HL-60 (cell line): ENCODE data around the gene NDUFAF8.

Experiments used
- DNase-seq, 2 experiments: peaks; one replicate each; pipeline ENCODE4 v3.0.0-alpha.2; 2010 to 2020; ENCODE audit warnings: low read depth in 1 of 2, low spot score in 1 of 2
- H3K27ac ChIP-seq: fragments of 250-450 bp; sonication (Bioruptor Pico); replicated peaks from 2 replicates; pipeline ENCODE4 v1.5.1; 2020; ENCODE audit warnings: mild to moderate bottlenecking, moderate library complexity
- H3K27me3 ChIP-seq: fragments of 250-450 bp; sonication (Bioruptor Pico); 2 replicates; pipeline ENCODE4 v1.5.1; 2021; ENCODE audit warnings: mild to moderate bottlenecking, moderate library complexity; ENCODE audit not compliant: insufficient read depth, poor library complexity, severe bottlenecking
- H3K4me3 ChIP-seq: replicated peaks from 2 replicates; pipeline ENCODE4 v1.5.1; 2011; ENCODE audit warnings: mild to moderate bottlenecking, control low read depth, low read length; ENCODE audit not compliant: insufficient read depth
- CTCF ChIP-seq: IDR thresholded peaks from one replicate; pipeline ENCODE4 v1.5.1; 2011; ENCODE audit warnings: low read length, control low read depth, inconsistent platforms; ENCODE audit not compliant: insufficient read depth
- GABPA ChIP-seq: IDR thresholded peaks from 2 replicates; pipeline ENCODE4 v1.6.1; 2012; ENCODE audit warnings: low read depth
- POLR2AphosphoS5 ChIP-seq: IDR thresholded peaks from 2 replicates; pipeline ENCODE4 v1.6.1; 2012; ENCODE audit warnings: low read depth
- REST ChIP-seq: IDR thresholded peaks from 2 replicates; pipeline ENCODE4 v1.6.1; 2012; ENCODE audit warnings: low read depth; ENCODE audit not compliant: insufficient replicate concordance
- SPI1 ChIP-seq: IDR thresholded peaks from 2 replicates; pipeline ENCODE4 v1.6.1; 2012; ENCODE audit warnings: low read depth, mild to moderate bottlenecking, borderline replicate concordance

The NDUFAF8 gene

GRCh38 chr17:81194941-81195901 lies 43.9 kb upstream of the NDUFAF8 start:
- TF ChIP-seq POLR2AphosphoS5 (no peak), GABPA (no peak), SPI1 (no peak), REST (no peak), CTCF (no peak)
- no peak for DNase-seq
- Histone ChIP-seq H3K4me3 (no peak overlapping the region), H3K27me3 (no peaks in the 10 kb centered on the region), H3K27ac (no peak overlapping the region)

- no peak overlapping the region for H3K4me3 ChIP-seq
- TF ChIP-seq SPI1 (no peak), REST (no peak), GABPA (no peak), CTCF (no peak), POLR2AphosphoS5 (no peak)
- H3K27ac ChIP-seq: no peak overlapping the region
- no peak for DNase-seq
- H3K27me3 ChIP-seq: no peaks in the 10 kb centered on the region
These were observed 43.1 kb upstream of the NDUFAF8 start for GRCh38 chr17:81195941-81196495.

- Histone ChIP-seq H3K4me3 (no peak overlapping the region), H3K27ac (no peak overlapping the region), H3K27me3 (no peaks in the 10 kb centered on the region)
- TF ChIP-seq SPI1 (no peak), POLR2AphosphoS5 (no peak), CTCF (no peak), REST (no peak), GABPA (no peak)
- DNase-seq: no peak
These were observed 42.4 kb upstream of the NDUFAF8 start for GRCh38 chr17:81196505-81197408.
